WTC11 (cell line): ENCODE measurements around the gene CAMTA1. TPM values are rescaled to one million over a fixed set of nuclear protein-coding genes. Genes with fewer than 3 reads are reported as not detected.
A peak's percentile ranks its signal among the peaks of the same experiment; 100 is the strongest.

ENCODE experiments used
- ATAC-seq: fragments of 200-7000 bp; cut with Tn5 transposase; 2 replicates; pipeline ENCODE4 v1.10.0; 2021; ENCODE audit warnings: mild to moderate bottlenecking, moderate library complexity
- CTCF ChIA-PET: fragments of 300-600 bp; sonication (Branson Sonifier 250); formaldehyde crosslinking; loops from one replicate; lab custom pipeline; 2021; ENCODE audit warnings: antibody characterized with exemption; lab: Charles Lee
- POLR2A ChIA-PET: fragments of 350-600 bp; sonication (Branson Sonifier 250); formaldehyde crosslinking; loops from one replicate; lab custom pipeline; 2021; ENCODE audit warnings: antibody characterized with exemption; lab: Charles Lee
- DNase-seq: peaks from one replicate; pipeline ENCODE4 v3.0.0; 2021; ENCODE audit warnings: low spot score
- H3K27ac Mint-ChIP-seq: 2 replicates; pipeline ENCODE4 v1.8.0; 2021; ENCODE audit warnings: mixed read lengths
- H3K27me3 Mint-ChIP-seq: 2 replicates; pipeline ENCODE4 v1.8.0; 2021; ENCODE audit warnings: low read depth, mild to moderate bottlenecking, moderate library complexity, mixed read lengths
- H3K36me3 Mint-ChIP-seq: 2 replicates; pipeline ENCODE4 v1.8.0; 2021; ENCODE audit warnings: mixed read lengths
- H3K4me1 Mint-ChIP-seq: 2 replicates; pipeline ENCODE4 v1.8.0; 2022; ENCODE audit warnings: mixed read lengths
- H3K4me3 Mint-ChIP-seq: 2 replicates; pipeline ENCODE4 v1.8.0; 2021; ENCODE audit warnings: mild to moderate bottlenecking, moderate library complexity, mixed read lengths
- H3K9me3 Mint-ChIP-seq: 2 replicates; pipeline ENCODE4 v1.8.0; 2021; ENCODE audit warnings: mixed read lengths
- ATF1 ChIP-seq: sonication (generic); formaldehyde crosslinking; IDR thresholded peaks from 2 replicates; pipeline ENCODE4 v1.8.1; 2023; ENCODE audit warnings: mild to moderate bottlenecking, moderate library complexity, missing genetic modification reagents
- ATF6 ChIP-seq: sonication (generic); formaldehyde crosslinking; IDR thresholded peaks from 2 replicates; pipeline ENCODE4 v1.8.1; 2023; ENCODE audit warnings: mild to moderate bottlenecking, missing genetic modification reagents
- CREB1 ChIP-seq: sonication (generic); formaldehyde crosslinking; IDR thresholded peaks from 2 replicates; pipeline ENCODE4 v1.8.0; 2023; ENCODE audit warnings: mild to moderate bottlenecking, missing genetic modification reagents
- CREM ChIP-seq: sonication (generic); formaldehyde crosslinking; IDR thresholded peaks from 2 replicates; pipeline ENCODE4 v1.8.1; 2022; ENCODE audit warnings: mild to moderate bottlenecking, missing genetic modification reagents, moderate library complexity
- CTCF ChIP-seq: fragments of 200-600 bp; IDR thresholded peaks from 2 replicates; pipeline ENCODE4 v1.8.0; 2022; ENCODE audit warnings: antibody characterized with exemption
- EMX1 ChIP-seq: fragments of 250-450 bp; sonication (Bioruptor Pico); IDR thresholded peaks from 2 replicates; pipeline ENCODE4 v1.8.0; 2021; ENCODE audit warnings: mild to moderate bottlenecking
- ESRRA ChIP-seq: sonication (generic); formaldehyde crosslinking; IDR thresholded peaks from 2 replicates; pipeline ENCODE4 v1.8.1; 2022; ENCODE audit warnings: mild to moderate bottlenecking, missing genetic modification reagents, borderline replicate concordance
- FOXK1 ChIP-seq: sonication (generic); formaldehyde crosslinking; IDR thresholded peaks from 2 replicates; pipeline ENCODE4 v1.8.0; 2022; ENCODE audit warnings: mild to moderate bottlenecking, moderate library complexity, missing genetic modification reagents
- KAT7 ChIP-seq: sonication (generic); formaldehyde crosslinking; IDR thresholded peaks from 2 replicates; pipeline ENCODE4 v1.8.1; 2023; ENCODE audit warnings: missing genetic modification reagents, mild to moderate bottlenecking, borderline replicate concordance
- MYBL2 ChIP-seq: sonication (generic); formaldehyde crosslinking; IDR thresholded peaks from 2 replicates; pipeline ENCODE4 v1.8.1; 2023; ENCODE audit warnings: mild to moderate bottlenecking, moderate library complexity, missing genetic modification reagents
- NFATC4 ChIP-seq: fragments of 250-450 bp; sonication (Bioruptor Pico); IDR thresholded peaks from 2 replicates; pipeline ENCODE4 v1.9.0; 2021; ENCODE audit warnings: mild to moderate bottlenecking
- NR1H2 ChIP-seq: sonication (generic); formaldehyde crosslinking; IDR thresholded peaks from 2 replicates; pipeline ENCODE4 v1.9.0; 2021; ENCODE audit warnings: mild to moderate bottlenecking, moderate library complexity, missing genetic modification reagents
- TP53 ChIP-seq: sonication (generic); formaldehyde crosslinking; IDR thresholded peaks from 2 replicates; pipeline ENCODE4 v1.8.1; 2023; ENCODE audit warnings: mild to moderate bottlenecking, missing genetic modification reagents
- ZBTB43 ChIP-seq: sonication (generic); formaldehyde crosslinking; IDR thresholded peaks from 2 replicates; pipeline ENCODE4 v1.8.1; 2023; ENCODE audit warnings: mild to moderate bottlenecking, missing genetic modification reagents
- ZNF121 ChIP-seq: sonication (generic); formaldehyde crosslinking; IDR thresholded peaks from 2 replicates; pipeline ENCODE4 v1.8.0; 2023; ENCODE audit warnings: missing genetic modification reagents
- ZNF232 ChIP-seq: sonication (generic); formaldehyde crosslinking; IDR thresholded peaks from 2 replicates; pipeline ENCODE4 v1.8.0; 2022; ENCODE audit warnings: mild to moderate bottlenecking, missing genetic modification reagents
- ZNF396 ChIP-seq: fragments of 250-450 bp; sonication (Bioruptor Pico); IDR thresholded peaks from 2 replicates; pipeline ENCODE4 v1.8.0; 2021; ENCODE audit warnings: mild to moderate bottlenecking, moderate library complexity, borderline replicate concordance
- ZNF416 ChIP-seq: fragments of 250-450 bp; sonication (Bioruptor Pico); IDR thresholded peaks from 2 replicates; pipeline ENCODE4 v1.9.0; 2021; ENCODE audit warnings: mild to moderate bottlenecking, inconsistent platforms
- ZNF532 ChIP-seq: fragments of 250-450 bp; sonication (Bioruptor Pico); IDR thresholded peaks from 2 replicates; pipeline ENCODE4 v1.9.0; 2021; ENCODE audit warnings: mild to moderate bottlenecking, borderline replicate concordance
- total RNA-seq: library from RNA; stranded (reverse); gene quantifications from 3 replicates; pipeline ENCODE4 v1.2.3, GENCODE V29; 2021
- TF ChIP-seq, protein P1 (sequence below): sonication (generic); formaldehyde crosslinking; IDR thresholded peaks from 2 replicates; pipeline ENCODE4 v1.8.1; 2022; ENCODE audit warnings: low read depth, mild to moderate bottlenecking, moderate library complexity, missing genetic modification reagents, borderline replicate concordance
- TF ChIP-seq, protein P2 (sequence below): sonication (generic); formaldehyde crosslinking; conservative IDR thresholded peaks from 2 replicates; pipeline ENCODE4 v1.8.1; 2022; ENCODE audit warnings: mild to moderate bottlenecking, missing genetic modification reagents
- TF ChIP-seq, protein P3 (sequence below): fragments of 250-450 bp; sonication (Bioruptor Pico); IDR thresholded peaks from 2 replicates; pipeline ENCODE4 v1.9.0; 2021; ENCODE audit warnings: mild to moderate bottlenecking

CAMTA1 gene
- total RNA-seq, 1 experiment from 2014 or later = 86.4 TPM

- no peaks in the 10 kb centered on the region for H3K27me3 Mint-ChIP-seq
- H3K27ac Mint-ChIP-seq = no peak overlapping the region
- TF ChIP-seq ZNF396 (CRISPR knock-in tag) (no peak), CREB1 (CRISPR knock-in tag) (no peak)
- H3K4me3 Mint-ChIP-seq = no peak overlapping the region
- no peak for ATAC-seq
- no peaks in the 10 kb centered on the region for H3K36me3 Mint-ChIP-seq
- no peaks in the 10 kb centered on the region for H3K9me3 Mint-ChIP-seq
- CTCF ChIA-PET = interaction anchor here (0.9 kb wide), 1 partner anchor 81 kb away, joined by 3 read pairs; the partner anchor contains the start of gene DNAJC11
- DNase-seq = no peak
- H3K4me1 Mint-ChIP-seq = peaks cover 18% of the 10 kb centered on the region
- POLR2A ChIA-PET = interaction anchor here (0.7 kb wide), 1 partner anchor 65 kb away, joined by 3 read pairs; no protein-coding TSS in a partner anchor
These were observed 3.1 kb upstream of the CAMTA1 start for GRCh38 chr1:6782151-6782550.

- no peak for TF ChIP-seq CTCF
- no peak for TF ChIP-seq NFATC4 (CRISPR knock-in tag)
- TF ChIP-seq, protein P1, sequence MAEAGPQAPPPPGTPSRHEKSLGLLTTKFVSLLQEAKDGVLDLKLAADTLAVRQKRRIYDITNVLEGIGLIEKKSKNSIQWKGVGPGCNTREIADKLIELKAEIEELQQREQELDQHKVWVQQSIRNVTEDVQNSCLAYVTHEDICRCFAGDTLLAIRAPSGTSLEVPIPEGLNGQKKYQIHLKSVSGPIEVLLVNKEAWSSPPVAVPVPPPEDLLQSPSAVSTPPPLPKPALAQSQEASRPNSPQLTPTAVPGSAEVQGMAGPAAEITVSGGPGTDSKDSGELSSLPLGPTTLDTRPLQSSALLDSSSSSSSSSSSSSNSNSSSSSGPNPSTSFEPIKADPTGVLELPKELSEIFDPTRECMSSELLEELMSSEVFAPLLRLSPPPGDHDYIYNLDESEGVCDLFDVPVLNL (CRISPR knock-in tag) = no peak
- no peak for TF ChIP-seq ATF1 (CRISPR knock-in tag)
- no peak for TF ChIP-seq FOXK1 (CRISPR knock-in tag)
- TF ChIP-seq ZNF532 (CRISPR knock-in tag) = no peak
- TF ChIP-seq, protein P2, sequence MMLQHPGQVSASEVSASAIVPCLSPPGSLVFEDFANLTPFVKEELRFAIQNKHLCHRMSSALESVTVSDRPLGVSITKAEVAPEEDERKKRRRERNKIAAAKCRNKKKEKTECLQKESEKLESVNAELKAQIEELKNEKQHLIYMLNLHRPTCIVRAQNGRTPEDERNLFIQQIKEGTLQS = no peak
- no peak for TF ChIP-seq MYBL2 (CRISPR knock-in tag)
- no peak for TF ChIP-seq NR1H2
- TF ChIP-seq, protein P3, sequence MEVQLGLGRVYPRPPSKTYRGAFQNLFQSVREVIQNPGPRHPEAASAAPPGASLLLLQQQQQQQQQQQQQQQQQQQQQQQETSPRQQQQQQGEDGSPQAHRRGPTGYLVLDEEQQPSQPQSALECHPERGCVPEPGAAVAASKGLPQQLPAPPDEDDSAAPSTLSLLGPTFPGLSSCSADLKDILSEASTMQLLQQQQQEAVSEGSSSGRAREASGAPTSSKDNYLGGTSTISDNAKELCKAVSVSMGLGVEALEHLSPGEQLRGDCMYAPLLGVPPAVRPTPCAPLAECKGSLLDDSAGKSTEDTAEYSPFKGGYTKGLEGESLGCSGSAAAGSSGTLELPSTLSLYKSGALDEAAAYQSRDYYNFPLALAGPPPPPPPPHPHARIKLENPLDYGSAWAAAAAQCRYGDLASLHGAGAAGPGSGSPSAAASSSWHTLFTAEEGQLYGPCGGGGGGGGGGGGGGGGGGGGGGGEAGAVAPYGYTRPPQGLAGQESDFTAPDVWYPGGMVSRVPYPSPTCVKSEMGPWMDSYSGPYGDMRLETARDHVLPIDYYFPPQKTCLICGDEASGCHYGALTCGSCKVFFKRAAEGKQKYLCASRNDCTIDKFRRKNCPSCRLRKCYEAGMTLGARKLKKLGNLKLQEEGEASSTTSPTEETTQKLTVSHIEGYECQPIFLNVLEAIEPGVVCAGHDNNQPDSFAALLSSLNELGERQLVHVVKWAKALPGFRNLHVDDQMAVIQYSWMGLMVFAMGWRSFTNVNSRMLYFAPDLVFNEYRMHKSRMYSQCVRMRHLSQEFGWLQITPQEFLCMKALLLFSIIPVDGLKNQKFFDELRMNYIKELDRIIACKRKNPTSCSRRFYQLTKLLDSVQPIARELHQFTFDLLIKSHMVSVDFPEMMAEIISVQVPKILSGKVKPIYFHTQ = no peak
- TF ChIP-seq ZNF416 = no peak
- TF ChIP-seq ZBTB43 (CRISPR knock-in tag) = no peak
- TF ChIP-seq TP53 = no peak
- no peak for TF ChIP-seq EMX1 (CRISPR knock-in tag)
- no peak for TF ChIP-seq KAT7 (CRISPR knock-in tag)
- no peak for TF ChIP-seq ATF6 (CRISPR knock-in tag)
- no peak for TF ChIP-seq ESRRA (CRISPR knock-in tag)
- TF ChIP-seq ZNF121 (CRISPR knock-in tag) = no peak
- no peak for TF ChIP-seq ZNF232 (CRISPR knock-in tag)
- TF ChIP-seq CREM (CRISPR knock-in tag) = no peak
- POLR2A ChIA-PET = no interaction called here
- DNase-seq = no peak
- Mint-ChIP-seq H3K36me3 (no peaks in the 10 kb centered on the region), H3K4me3 (peak overlapping the region; percentile 83), H3K4me1 (peaks cover 27% of the 10 kb centered on the region), H3K27ac (no peak overlapping the region), H3K27me3 (no peaks in the 10 kb centered on the region), H3K9me3 (no peaks in the 10 kb centered on the region)
- ATAC-seq = no peak
- CTCF ChIA-PET = no interaction called here
These were observed 2.0 kb upstream of the CAMTA1 start for GRCh38 chr1:6783221-6783620.
